Central memory CD8-positive, alpha-beta T cell (primary cell): ENCODE data around the gene DACT3.

Source experiments
- ATAC-seq: fragments of 150-1000 bp; cut with Tn5 transposase; replicated peaks from 2 replicates; pipeline ENCODE4 v1.10.0; 2022; ENCODE audit warnings: mild to moderate bottlenecking, moderate FRiP score, moderate number of reproducible peaks; ENCODE audit not compliant: poor library complexity, severe bottlenecking; ENCODE audit errors: extremely low read depth
- DNase-seq, 2 donors: peaks; one replicate each; pipeline ENCODE4 v3.0.0; 2021; ENCODE audit warnings: low spot score in 2 of 2
- H3K27ac Mint-ChIP-seq: one replicate; pipeline ENCODE4 v1.8.0; 2022; ENCODE audit warnings: low read depth, mild to moderate bottlenecking, moderate library complexity, mixed read lengths
- H3K27me3 Mint-ChIP-seq: one replicate; pipeline ENCODE4 v1.8.0; 2022; ENCODE audit warnings: mixed read lengths
- H3K36me3 Mint-ChIP-seq: one replicate; pipeline ENCODE4 v1.8.0; 2022; ENCODE audit warnings: mild to moderate bottlenecking, moderate library complexity, mixed read lengths; ENCODE audit not compliant: insufficient read depth
- H3K4me1 Mint-ChIP-seq: one replicate; pipeline ENCODE4 v1.8.0; 2022; ENCODE audit warnings: mixed read lengths
- H3K4me3 Mint-ChIP-seq: one replicate; pipeline ENCODE4 v1.8.0; 2022; ENCODE audit warnings: mild to moderate bottlenecking, moderate library complexity, mixed read lengths
- H3K9me3 Mint-ChIP-seq: one replicate; pipeline ENCODE4 v1.8.0; 2022; ENCODE audit warnings: mixed read lengths

The DACT3 gene

GRCh38 chr19:46603195-46603637 is 57.8 kb downstream of the DACT3 start:
- ATAC-seq (no peak), DNase-seq (no peak)
- H3K4me1 Mint-ChIP-seq = peaks cover 33% of the 10 kb centered on the region
- peak overlapping the region; percentile 88 for H3K4me3 Mint-ChIP-seq
- peaks cover 25% of the 10 kb centered on the region for H3K36me3 Mint-ChIP-seq
- H3K9me3 Mint-ChIP-seq = peaks cover 5% of the 10 kb centered on the region
- H3K27ac Mint-ChIP-seq = peak overlapping the region; percentile 96
- no peaks in the 10 kb centered on the region for H3K27me3 Mint-ChIP-seq

- no peak for ATAC-seq
- Mint-ChIP-seq H3K27me3 (no peaks in the 10 kb centered on the region), H3K36me3 (peaks cover 22% of the 10 kb centered on the region), H3K4me3 (peak overlapping the region; percentile 88), H3K27ac (peak overlapping the region; percentile 96), H3K9me3 (peaks cover 8% of the 10 kb centered on the region), H3K4me1 (peaks cover 27% of the 10 kb centered on the region)
- no peak for DNase-seq
These were observed 58.4 kb downstream of the DACT3 start for GRCh38 chr19:46602392-46603194.

GRCh38 chr19:46601318-46602224 is 59.4 kb downstream of the DACT3 start, which contains the start of gene CALM3:
Gene CALM3 (plus strand): TSS chr19:46601330. CDS start chr19:46601435, 105 bp downstream.
- DNase-seq (no peak), ATAC-seq (no peak)
- Mint-ChIP-seq H3K27me3 (no peaks in the 10 kb centered on the region), H3K4me1 (peaks cover 25% of the 10 kb centered on the region), H3K9me3 (peaks cover 8% of the 10 kb centered on the region), H3K4me3 (peak within 1 kb of the TSS; percentile 88), H3K27ac (peak within 1 kb of the TSS; percentile 96), H3K36me3 (peaks cover 18% of the 10 kb centered on the region)

GRCh38 chr19:46600384-46601317 is 60.3 kb downstream of the DACT3 start:
- H3K4me3 Mint-ChIP-seq = peak overlapping the region; percentile 88
- DNase-seq (peak; percentile 98 to 99), ATAC-seq (peak; percentile 87)
- H3K27me3 Mint-ChIP-seq = no peaks in the 10 kb centered on the region
- H3K9me3 Mint-ChIP-seq = peaks cover 8% of the 10 kb centered on the region
- H3K36me3 Mint-ChIP-seq = peaks cover 17% of the 10 kb centered on the region
- H3K4me1 Mint-ChIP-seq = peaks cover 25% of the 10 kb centered on the region
- peak overlapping the region; percentile 96 for H3K27ac Mint-ChIP-seq

GRCh38 chr19:46599716-46600373 is 61.1 kb downstream of the DACT3 start:
- peaks cover 25% of the 10 kb centered on the region for H3K4me1 Mint-ChIP-seq
- peak overlapping the region; percentile 96 for H3K27ac Mint-ChIP-seq
- peaks cover 8% of the 10 kb centered on the region for H3K9me3 Mint-ChIP-seq
- no peak for DNase-seq
- no peaks in the 10 kb centered on the region for H3K27me3 Mint-ChIP-seq
- no peak for ATAC-seq
- peaks cover 17% of the 10 kb centered on the region for H3K36me3 Mint-ChIP-seq
- H3K4me3 Mint-ChIP-seq = peak overlapping the region; percentile 88

GRCh38 chr19:46598372-46598917 is 62.5 kb downstream of the DACT3 start:
- DNase-seq = no peak
- Mint-ChIP-seq H3K27ac (peak overlapping the region; percentile 56), H3K9me3 (peaks cover 8% of the 10 kb centered on the region), H3K4me3 (no peak overlapping the region), H3K27me3 (no peaks in the 10 kb centered on the region), H3K36me3 (peaks cover 14% of the 10 kb centered on the region), H3K4me1 (peaks cover 22% of the 10 kb centered on the region)
- no peak for ATAC-seq
